ENCODE data around the gene ZNF79. TPM values are rescaled to one million over a fixed set of nuclear protein-coding genes. Genes with fewer than 3 reads are reported as not detected.
A peak's percentile ranks its signal among the peaks of the same experiment; 100 is the strongest.

The ZNF79 gene
- total and polyA plus RNA-seq, 2 of the 4 experiments (the other 2 are of a cell fraction), result 5.6 to 15.4 TPM

DNA sequence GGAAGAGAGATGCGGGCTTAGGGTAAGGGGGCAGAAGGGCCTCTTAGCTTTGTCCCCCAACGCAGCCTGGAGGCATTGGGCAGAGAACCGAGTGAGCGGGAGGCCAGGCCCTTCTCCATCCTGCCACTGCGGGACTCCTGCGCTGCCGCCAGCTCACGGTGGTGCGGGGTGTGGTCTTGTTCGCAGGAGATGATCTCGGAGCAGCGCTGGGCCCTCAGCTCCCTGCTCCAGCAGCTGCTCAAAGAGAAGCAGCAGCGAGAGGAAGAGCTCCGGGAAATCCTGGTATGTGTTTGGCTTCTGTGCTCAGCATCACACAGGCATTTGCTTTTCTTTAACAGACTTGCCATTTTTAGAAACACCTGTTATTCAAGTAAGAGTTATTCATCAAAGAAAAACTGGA, 68.4 kb downstream of the ZNF79 start:
- Histone ChIP-seq H4K20me1 (ENCODE audit: insufficient read depth, low read length) (peaks cover 7% of the 10 kb centered on the region), H3K79me1 (ENCODE audit: low read depth in 1 of 2, low read length in 2 of 2) (peaks cover 2 to 28% of the 10 kb centered on the region in 2 experiments; a peak in 1 of 4 replicates), H2AK5ac (ENCODE audit: low read depth, low read length) (no peak overlapping the region), H3K36me3 (ENCODE audit: control insufficient read depth, insufficient read depth, low read length) (peaks cover 52% of the 10 kb centered on the region), H4K91ac (ENCODE audit: insufficient read depth, low read depth, low read length) (no peak overlapping the region), H2BK120ac (ENCODE audit: low read depth, low read length) (no peak overlapping the region), H2BK15ac (ENCODE audit: low read depth, low read length) (no peak overlapping the region), H4K8ac (ENCODE audit: low read depth in 2 of 2, low read length in 2 of 2) (no peak overlapping the region), H3K4me2 (ENCODE audit: low read depth, low read length) (no peak overlapping the region), H2AFZ (replicated peaks; ENCODE audit: low read length, poor library complexity) (no peak overlapping the region), H3K9ac (ENCODE audit: low read depth, low read length) (no peak overlapping the region), H3K14ac (replicated peaks; ENCODE audit: low read depth, low read length) (no peak overlapping the region), H3K4me1 (ENCODE audit: control insufficient read depth, insufficient read depth, low read length) (peaks cover 14% of the 10 kb centered on the region), H2AK9ac (replicated peaks; ENCODE audit: low read depth, low read length, poor library complexity) (peak overlapping the region; percentile 40), H2BK20ac (ENCODE audit: low read depth, low read length) (no peak overlapping the region), H3K4me3 (ENCODE audit: insufficient read depth, low read depth, low read length) (no peak overlapping the region), H3K4ac (ENCODE audit: low read depth, low read length) (no peak overlapping the region), H2BK5ac (ENCODE audit: low read depth, low read length, poor library complexity, severe bottlenecking) (no peak overlapping the region), H3K9me3 (ENCODE audit: control insufficient read depth, insufficient read depth, low read length) (no peaks in the 10 kb centered on the region), H3K27ac (ENCODE audit: insufficient read depth, low read length) (no peak overlapping the region), H3K18ac (ENCODE audit: low read depth, low read length) (no peak overlapping the region), H3K9me1 (ENCODE audit: insufficient read depth, low read length) (peaks cover 7% of the 10 kb centered on the region; the same call in 1 of the 2 replicates), H3K27me3 (ENCODE audit: control insufficient read depth, insufficient read depth, low read length) (no peaks in the 10 kb centered on the region), H3K56ac (ENCODE audit: extremely low read depth, insufficient read depth, low read length) (no peak overlapping the region), H4K5ac (ENCODE audit: low read depth, low read length) (no peak overlapping the region), H3K23ac (ENCODE audit: low read depth, low read length) (no peak overlapping the region)
- intact Hi-C loops (cut with micrococcal nuclease) (no loop called here), in situ Hi-C loops (cut with MboI; ENCODE audit: low sequenced_read_pairs) (no loop called here), dilution Hi-C loops (cut with HindIII; ENCODE audit: low sequenced_read_pairs, unreplicated experiment) (no loop called here)
- ChIA-PET CTCF (no interaction called here), POLR2A (ENCODE audit: unreplicated experiment) (no interaction called here)
- DNase-seq, result no peak
- 100% methylated on average over 2 of the region's 14 CpGs; no CpG with 5 or more reads in 1 of the 2 experiments for WGBS, 2 experiments (ENCODE audit: extremely low coverage in 2 of 2, insufficient read length in 1 of 2)
- TF ChIP-seq CHD1 (IDR thresholded peaks at IDR 0.05; ENCODE audit: low read depth, low read length), result no peak
- TF ChIP-seq, protein P1, sequence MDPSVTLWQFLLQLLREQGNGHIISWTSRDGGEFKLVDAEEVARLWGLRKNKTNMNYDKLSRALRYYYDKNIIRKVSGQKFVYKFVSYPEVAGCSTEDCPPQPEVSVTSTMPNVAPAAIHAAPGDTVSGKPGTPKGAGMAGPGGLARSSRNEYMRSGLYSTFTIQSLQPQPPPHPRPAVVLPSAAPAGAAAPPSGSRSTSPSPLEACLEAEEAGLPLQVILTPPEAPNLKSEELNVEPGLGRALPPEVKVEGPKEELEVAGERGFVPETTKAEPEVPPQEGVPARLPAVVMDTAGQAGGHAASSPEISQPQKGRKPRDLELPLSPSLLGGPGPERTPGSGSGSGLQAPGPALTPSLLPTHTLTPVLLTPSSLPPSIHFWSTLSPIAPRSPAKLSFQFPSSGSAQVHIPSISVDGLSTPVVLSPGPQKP (IDR thresholded peaks at IDR 0.05; ENCODE audit: borderline replicate concordance, low read depth, low read length), result no peak
- TF ChIP-seq, protein P2, sequence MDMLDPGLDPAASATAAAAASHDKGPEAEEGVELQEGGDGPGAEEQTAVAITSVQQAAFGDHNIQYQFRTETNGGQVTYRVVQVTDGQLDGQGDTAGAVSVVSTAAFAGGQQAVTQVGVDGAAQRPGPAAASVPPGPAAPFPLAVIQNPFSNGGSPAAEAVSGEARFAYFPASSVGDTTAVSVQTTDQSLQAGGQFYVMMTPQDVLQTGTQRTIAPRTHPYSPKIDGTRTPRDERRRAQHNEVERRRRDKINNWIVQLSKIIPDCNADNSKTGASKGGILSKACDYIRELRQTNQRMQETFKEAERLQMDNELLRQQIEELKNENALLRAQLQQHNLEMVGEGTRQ (IDR thresholded peaks at IDR 0.05; ENCODE audit: low read depth, low read length), result no peak
- TF ChIP-seq POLR2A (IDR thresholded peaks at IDR 0.05; ENCODE audit: low read depth, low read length), result no peak
- no peak for TF ChIP-seq RAD21 (IDR thresholded peaks at IDR 0.05; ENCODE audit: low read length)
- TF ChIP-seq, protein P3, sequence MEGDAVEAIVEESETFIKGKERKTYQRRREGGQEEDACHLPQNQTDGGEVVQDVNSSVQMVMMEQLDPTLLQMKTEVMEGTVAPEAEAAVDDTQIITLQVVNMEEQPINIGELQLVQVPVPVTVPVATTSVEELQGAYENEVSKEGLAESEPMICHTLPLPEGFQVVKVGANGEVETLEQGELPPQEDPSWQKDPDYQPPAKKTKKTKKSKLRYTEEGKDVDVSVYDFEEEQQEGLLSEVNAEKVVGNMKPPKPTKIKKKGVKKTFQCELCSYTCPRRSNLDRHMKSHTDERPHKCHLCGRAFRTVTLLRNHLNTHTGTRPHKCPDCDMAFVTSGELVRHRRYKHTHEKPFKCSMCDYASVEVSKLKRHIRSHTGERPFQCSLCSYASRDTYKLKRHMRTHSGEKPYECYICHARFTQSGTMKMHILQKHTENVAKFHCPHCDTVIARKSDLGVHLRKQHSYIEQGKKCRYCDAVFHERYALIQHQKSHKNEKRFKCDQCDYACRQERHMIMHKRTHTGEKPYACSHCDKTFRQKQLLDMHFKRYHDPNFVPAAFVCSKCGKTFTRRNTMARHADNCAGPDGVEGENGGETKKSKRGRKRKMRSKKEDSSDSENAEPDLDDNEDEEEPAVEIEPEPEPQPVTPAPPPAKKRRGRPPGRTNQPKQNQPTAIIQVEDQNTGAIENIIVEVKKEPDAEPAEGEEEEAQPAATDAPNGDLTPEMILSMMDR (conservative IDR thresholded peaks at IDR 0.05; ENCODE audit: low read depth, low read length), result no peak
- TF ChIP-seq BHLHE40 (IDR thresholded peaks at IDR 0.05; ENCODE audit: low read depth, low read length), result no peak
- no peak for TF ChIP-seq SMC3 (IDR thresholded peaks at IDR 0.05; ENCODE audit: low read depth, low read length)
- no peak for TF ChIP-seq RFX5 (IDR thresholded peaks at IDR 0.05; ENCODE audit: low read depth, low read length)
- TF ChIP-seq MAZ (IDR thresholded peaks at IDR 0.05; ENCODE audit: borderline replicate concordance, low read depth, low read length), result no peak
- no peak for ATAC-seq (ENCODE audit: low read depth)
- no TSS peak for BruUV-seq (replicated peaks)

Data from IMR-90 (cell line).